ENCODE results near the gene MORC4. TPM values are rescaled to one million over a fixed set of nuclear protein-coding genes. Genes with fewer than 3 reads are reported as not detected.
A peak's percentile ranks its signal among the peaks of the same experiment; 100 is the strongest.

The MORC4 gene
- total and polyA plus RNA-seq, 7 donors, result 2.1 to 17.1 (median 7.9) TPM

DNA sequence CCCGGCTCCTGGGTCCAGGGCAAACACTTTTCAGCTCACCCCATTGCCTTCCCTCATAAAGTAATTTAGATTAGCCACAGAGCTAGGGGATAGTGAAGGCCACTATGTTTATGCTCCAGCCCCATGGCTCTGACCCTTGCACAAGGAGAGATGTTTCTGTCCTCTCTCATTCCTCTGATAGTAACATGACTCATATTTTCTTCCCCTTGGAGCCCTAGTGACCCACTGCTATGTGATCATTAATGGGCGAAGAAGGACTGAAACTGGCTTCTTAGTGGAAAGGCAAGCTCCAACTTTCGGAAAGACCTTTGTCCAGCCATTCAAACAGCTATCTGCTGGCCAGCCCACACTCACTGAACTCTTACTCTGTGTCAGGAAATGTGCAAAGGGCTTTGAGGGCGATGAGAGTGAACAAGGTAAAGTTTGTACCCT lies 67.5 kb downstream of the MORC4 start:
- TF ChIP-seq CTCF (IDR thresholded peaks at IDR 0.05), result no peak
- DNase-seq, result no peak
- no peak overlapping the region for H3K4me3 ChIP-seq
- no peaks in the 10 kb centered on the region for H3K36me3 ChIP-seq (ENCODE audit: insufficient read depth in 1 of 2, low read depth in 1 of 2)
- H3K4me1 ChIP-seq, result no peaks in the 10 kb centered on the region
- H3K27me3 ChIP-seq (ENCODE audit: insufficient read depth in 3 of 3, low read length in 2 of 3), result peaks cover 0 to 8% (median 0%) of the 10 kb centered on the region in 3 donors
- peak overlapping the region; percentile 3 for H3K27ac ChIP-seq
- ATAC-seq, result peak; percentile 64 to 87 (median 78)
- H3K9me3 ChIP-seq, result no peaks in the 10 kb centered on the region
- intact Hi-C loops (cut with DNase I), result no loop called here
- WGBS, 3 donors, result 61 to 97% (median 78%) methylated on average over 4 of the region's 4 CpGs

GRCh38 chrX:106931831-106932491 lies 68.1 kb downstream of the MORC4 start:
- no peak overlapping the region for H3K27ac ChIP-seq
- ATAC-seq (no peak), DNase-seq (no peak)
- H3K36me3 ChIP-seq (ENCODE audit: insufficient read depth in 1 of 2, low read depth in 1 of 2), result no peaks in the 10 kb centered on the region
- H3K4me1 ChIP-seq, result no peaks in the 10 kb centered on the region
- intact Hi-C loops (cut with DNase I), result no loop called here
- peaks cover 0 to 8% (median 0%) of the 10 kb centered on the region in 3 donors for H3K27me3 ChIP-seq (ENCODE audit: insufficient read depth in 3 of 3, low read length in 2 of 3)
- WGBS, 3 donors, result 71 to 98% (median 89%) methylated on average over 3 of the region's 3 CpGs
- no peak overlapping the region for H3K4me3 ChIP-seq
- TF ChIP-seq CTCF (IDR thresholded peaks at IDR 0.05), result no peak
- no peaks in the 10 kb centered on the region for H3K9me3 ChIP-seq

DNA sequence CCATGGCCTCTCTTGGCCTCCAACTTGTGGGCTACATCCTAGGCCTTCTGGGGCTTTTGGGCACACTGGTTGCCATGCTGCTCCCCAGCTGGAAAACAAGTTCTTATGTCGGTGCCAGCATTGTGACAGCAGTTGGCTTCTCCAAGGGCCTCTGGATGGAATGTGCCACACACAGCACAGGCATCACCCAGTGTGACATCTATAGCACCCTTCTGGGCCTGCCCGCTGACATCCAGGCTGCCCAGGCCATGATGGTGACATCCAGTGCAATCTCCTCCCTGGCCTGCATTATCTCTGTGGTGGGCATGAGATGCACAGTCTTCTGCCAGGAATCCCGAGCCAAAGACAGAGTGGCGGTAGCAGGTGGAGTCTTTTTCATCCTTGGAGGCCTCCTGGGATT lies 71.8 kb downstream of the MORC4 start:
- DNase-seq, result no peak
- no peaks in the 10 kb centered on the region for H3K9me3 ChIP-seq
- H3K4me3 ChIP-seq, result no peak overlapping the region
- peaks cover 0 to 10% (median 0%) of the 10 kb centered on the region in 3 donors for H3K27me3 ChIP-seq (ENCODE audit: insufficient read depth in 3 of 3, low read length in 2 of 3)
- peak in 2 of 4 donors; percentile 69 to 80 for ATAC-seq
- H3K27ac ChIP-seq, result no peak overlapping the region
- no peak for TF ChIP-seq CTCF (IDR thresholded peaks at IDR 0.05)
- H3K4me1 ChIP-seq, result no peaks in the 10 kb centered on the region
- intact Hi-C loops (cut with DNase I), result no loop called here
- H3K36me3 ChIP-seq (ENCODE audit: insufficient read depth in 1 of 2, low read depth in 1 of 2), result no peaks in the 10 kb centered on the region
- 34 to 65% (median 48%) methylated on average over 4 of the region's 4 CpGs for WGBS, 3 donors

GRCh38 chrX:106927700-106928099 lies 72.3 kb downstream of the MORC4 start:
- Histone ChIP-seq H3K27ac (no peak overlapping the region), H3K36me3 (ENCODE audit: insufficient read depth in 1 of 2, low read depth in 1 of 2) (no peaks in the 10 kb centered on the region), H3K4me1 (no peaks in the 10 kb centered on the region), H3K9me3 (no peaks in the 10 kb centered on the region), H3K4me3 (no peak overlapping the region), H3K27me3 (ENCODE audit: insufficient read depth in 3 of 3, low read length in 2 of 3) (peaks cover 0 to 10% (median 0%) of the 10 kb centered on the region in 3 donors)
- TF ChIP-seq CTCF (IDR thresholded peaks at IDR 0.05), result no peak
- peak in 1 of 4 donors; percentile 46 for ATAC-seq
- intact Hi-C loops (cut with DNase I), result no loop called here
- DNase-seq, result no peak
- WGBS, 3 donors, result 53 to 67% (median 64%) methylated on average over 5 of the region's 5 CpGs

- TF ChIP-seq CTCF (IDR thresholded peaks at IDR 0.05), result no peak
- WGBS, 3 donors, result 76 to 92% (median 88%) methylated on average over 3 of the region's 3 CpGs
- Histone ChIP-seq H3K27me3 (ENCODE audit: insufficient read depth in 3 of 3, low read length in 2 of 3) (peaks cover 0 to 10% (median 0%) of the 10 kb centered on the region in 3 donors), H3K4me1 (no peaks in the 10 kb centered on the region), H3K36me3 (ENCODE audit: insufficient read depth in 1 of 2, low read depth in 1 of 2) (no peaks in the 10 kb centered on the region), H3K27ac (no peak overlapping the region), H3K9me3 (no peaks in the 10 kb centered on the region), H3K4me3 (no peak overlapping the region)
- no peak for ATAC-seq
- DNase-seq, result no peak
- intact Hi-C loops (cut with DNase I), result no loop called here
Measured at GRCh38 chrX:106927023-106927422, 73.0 kb downstream of the MORC4 start.

Measured in psoas muscle (tissue), 8 donors.